ENCODE measurements around the gene CCNA1.

- TF ChIP-seq CTCF (IDR thresholded peaks at IDR 0.05) (no peak), POLR2A (IDR thresholded peaks at IDR 0.05) (no peak)
Observed at GRCh38 chr13:36454121-36454520, 21.8 kb downstream of the CCNA1 start.
